ENCODE results near the gene CHRNE. TPM values are rescaled to one million over a fixed set of nuclear protein-coding genes. Genes with fewer than 3 reads are reported as not detected.

Gene CHRNE
- total and polyA plus RNA-seq, 2 of the 13 experiments (the other 11 are each of a cell fraction or from before 2014, with no cell fraction given), result 0.53 to 0.59 TPM

GRCh38 chr17:4908301-4908700 lies 5.4 kb upstream of the CHRNE start (continued):
- TF ChIP-seq IRF2 (CRISPR knock-in tag; IDR thresholded peaks at IDR 0.05) (peak; percentile 65; the same call in 1 of the 2 replicates), NR1H2 (CRISPR knock-in tag; IDR thresholded peaks at IDR 0.05; ENCODE audit: borderline replicate concordance, low read depth) (no peak), SIN3B (IDR thresholded peaks at IDR 0.05; ENCODE audit: low read length) (no peak), CSRNP1 (CRISPR knock-in tag; IDR thresholded peaks at IDR 0.05) (no peak), SMYD3 (CRISPR knock-in tag; IDR thresholded peaks at IDR 0.05) (no peak), DDIT3 (CRISPR knock-in tag; IDR thresholded peaks at IDR 0.05) (no peak), THRA (CRISPR knock-in tag; IDR thresholded peaks at IDR 0.05; ENCODE audit: borderline replicate concordance) (no peak), ZNF331 (CRISPR knock-in tag; IDR thresholded peaks at IDR 0.05) (peak; percentile 68; the same call in 1 of the 2 replicates), HNRNPH1 (optimal IDR thresholded peaks at IDR 0.05; ENCODE audit: low read depth, low read length) (no peak), ZNF333 (CRISPR knock-in tag; IDR thresholded peaks at IDR 0.05; ENCODE audit: borderline replicate concordance) (no peak), FOXM1 (CRISPR knock-in tag; IDR thresholded peaks at IDR 0.05) (no peak), ZMYM3 (CRISPR knock-in tag; IDR thresholded peaks at IDR 0.05) (no peak; the same call in none of the 2 replicates), RBM39 (IDR thresholded peaks at IDR 0.05; ENCODE audit: low read depth, low read length, poor library complexity, severe bottlenecking) (no peak), THAP8 (CRISPR knock-in tag; IDR thresholded peaks at IDR 0.05; ENCODE audit: borderline replicate concordance) (no peak), NRL (CRISPR knock-in tag; IDR thresholded peaks at IDR 0.05; ENCODE audit: borderline replicate concordance) (peak; percentile 60; the same call in 1 of the 2 replicates), RORA (CRISPR knock-in tag; IDR thresholded peaks at IDR 0.05) (no peak), ZNF646 (CRISPR knock-in tag; IDR thresholded peaks at IDR 0.05) (no peak), PRMT3 (CRISPR knock-in tag; IDR thresholded peaks at IDR 0.05; ENCODE audit: borderline replicate concordance, low read depth) (no peak), ZNF629 (CRISPR knock-in tag; conservative IDR thresholded peaks at IDR 0.05) (peak; percentile 58)
